ENCODE measurements around the gene TTLL11. TPM values are rescaled to one million over a fixed set of nuclear protein-coding genes. Genes with fewer than 3 reads are reported as not detected.

The TTLL11 gene
- total RNA-seq, 6 experiments from 2014 or later, result 3.2 to 5.2 (median 4.1) TPM

DNA sequence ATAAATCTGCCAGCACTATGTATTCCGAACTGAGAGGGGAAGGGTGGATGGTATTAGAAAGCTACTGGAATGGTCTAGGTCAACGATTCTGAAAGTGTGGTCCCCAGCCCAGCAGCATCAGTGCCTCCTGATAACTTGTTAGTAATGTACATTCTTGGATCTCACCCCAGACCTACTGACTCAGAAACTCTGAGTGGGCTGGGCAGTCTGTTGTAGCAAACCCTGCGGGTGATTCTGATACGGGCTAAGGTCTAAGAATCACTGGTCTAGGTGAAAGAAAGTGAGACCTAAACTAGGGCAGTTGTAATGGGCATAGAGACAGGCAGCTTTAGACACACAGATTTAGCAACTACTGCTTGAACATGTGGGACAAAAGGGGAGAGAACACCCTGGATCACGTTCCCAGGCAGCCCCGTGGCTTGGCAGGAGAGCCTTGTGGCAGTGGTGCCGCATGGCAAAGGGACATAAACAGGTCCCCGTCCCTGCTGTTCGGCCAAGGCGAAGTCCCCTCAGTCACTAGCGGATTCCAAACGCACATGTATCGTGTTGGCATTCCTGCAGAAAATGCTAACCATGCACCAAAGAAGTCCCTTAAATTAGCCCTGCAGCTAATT is 216.3 kb downstream of the TTLL11 start:
- Histone ChIP-seq H3K4me3 (no peak overlapping the region), H3K9me3 (no peaks in the 10 kb centered on the region), H3K27me3 (no peaks in the 10 kb centered on the region), H3K4me1 (no peaks in the 10 kb centered on the region), H3K27ac (no peak overlapping the region), H3K36me3 (no peaks in the 10 kb centered on the region)
- TF ChIP-seq POLR2A (IDR thresholded peaks at IDR 0.05), result no peak
- intact Hi-C loops (cut with DNase I), result no loop called here
- 63% methylated on average over 3 of the region's 13 CpGs for WGBS (ENCODE audit: insufficient coverage, low coverage, low lambda C conversion rate, missing lambda C conversion rate)
- DNase-seq (no peak), ATAC-seq (no peak)

DNA sequence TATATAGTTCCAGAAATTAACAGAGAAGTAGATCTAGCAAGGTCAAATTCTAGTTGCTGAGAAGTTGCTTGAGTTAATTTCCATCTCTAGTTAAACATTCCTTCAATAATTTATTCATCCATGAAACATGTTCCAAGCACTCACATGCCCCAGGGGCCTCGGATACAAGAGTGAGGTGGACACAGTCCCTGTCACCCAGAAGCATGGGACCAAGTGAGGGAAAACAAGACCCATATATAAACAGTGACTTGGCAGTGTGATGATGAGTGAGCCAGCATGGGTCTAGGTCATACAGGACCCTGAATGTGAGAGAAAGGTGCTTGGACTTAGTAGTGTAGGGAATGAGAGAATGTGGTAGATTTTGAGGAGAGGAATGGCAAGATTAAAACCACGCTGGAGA is 216.9 kb downstream of the TTLL11 start:
- Histone ChIP-seq H3K9me3 (no peaks in the 10 kb centered on the region), H3K36me3 (no peaks in the 10 kb centered on the region), H3K27ac (no peak overlapping the region), H3K27me3 (no peaks in the 10 kb centered on the region), H3K4me1 (no peaks in the 10 kb centered on the region), H3K4me3 (no peak overlapping the region)
- no peak for ATAC-seq
- intact Hi-C loops (cut with DNase I), result no loop called here
- no peak for TF ChIP-seq POLR2A (IDR thresholded peaks at IDR 0.05)
- TF ChIP-seq, protein P1, sequence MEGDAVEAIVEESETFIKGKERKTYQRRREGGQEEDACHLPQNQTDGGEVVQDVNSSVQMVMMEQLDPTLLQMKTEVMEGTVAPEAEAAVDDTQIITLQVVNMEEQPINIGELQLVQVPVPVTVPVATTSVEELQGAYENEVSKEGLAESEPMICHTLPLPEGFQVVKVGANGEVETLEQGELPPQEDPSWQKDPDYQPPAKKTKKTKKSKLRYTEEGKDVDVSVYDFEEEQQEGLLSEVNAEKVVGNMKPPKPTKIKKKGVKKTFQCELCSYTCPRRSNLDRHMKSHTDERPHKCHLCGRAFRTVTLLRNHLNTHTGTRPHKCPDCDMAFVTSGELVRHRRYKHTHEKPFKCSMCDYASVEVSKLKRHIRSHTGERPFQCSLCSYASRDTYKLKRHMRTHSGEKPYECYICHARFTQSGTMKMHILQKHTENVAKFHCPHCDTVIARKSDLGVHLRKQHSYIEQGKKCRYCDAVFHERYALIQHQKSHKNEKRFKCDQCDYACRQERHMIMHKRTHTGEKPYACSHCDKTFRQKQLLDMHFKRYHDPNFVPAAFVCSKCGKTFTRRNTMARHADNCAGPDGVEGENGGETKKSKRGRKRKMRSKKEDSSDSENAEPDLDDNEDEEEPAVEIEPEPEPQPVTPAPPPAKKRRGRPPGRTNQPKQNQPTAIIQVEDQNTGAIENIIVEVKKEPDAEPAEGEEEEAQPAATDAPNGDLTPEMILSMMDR (IDR thresholded peaks at IDR 0.05), result no peak
- DNase-seq, result no peak
- 100% methylated on average over 1 of the region's 2 CpGs for WGBS (ENCODE audit: insufficient coverage, low coverage, low lambda C conversion rate, missing lambda C conversion rate)

- 86% methylated on average over 6 of the region's 6 CpGs for whole genome bisulfite sequencing (ENCODE audit: insufficient coverage, low coverage, low lambda C conversion rate, missing lambda C conversion rate)
Observed at GRCh38 chr9:121874524-121874923, 218.6 kb downstream of the TTLL11 start.

GRCh38 chr9:121871431-121872025 is 221.6 kb downstream of the TTLL11 start:
- DNase-seq, result no peak
- Histone ChIP-seq H3K9me3 (no peaks in the 10 kb centered on the region), H3K27ac (no peak overlapping the region), H3K27me3 (no peaks in the 10 kb centered on the region), H3K36me3 (no peaks in the 10 kb centered on the region), H3K4me3 (no peak overlapping the region), H3K4me1 (no peaks in the 10 kb centered on the region)
- intact Hi-C loops (cut with DNase I), result no loop called here
- ATAC-seq, result no peak
- TF ChIP-seq, protein P1 (IDR thresholded peaks at IDR 0.05), result no peak
- no peak for TF ChIP-seq POLR2A (IDR thresholded peaks at IDR 0.05)
- 78% methylated on average over 7 of the region's 8 CpGs for WGBS (ENCODE audit: insufficient coverage, low coverage, low lambda C conversion rate, missing lambda C conversion rate)

More at GRCh38 chr9:121874524-121874923, 218.6 kb downstream of the TTLL11 start:
- ATAC-seq, result no peak
- H3K36me3 ChIP-seq, result no peaks in the 10 kb centered on the region
- no peaks in the 10 kb centered on the region for H3K4me1 ChIP-seq
- TF ChIP-seq POLR2A (IDR thresholded peaks at IDR 0.05), result no peak
- TF ChIP-seq, protein P1 (IDR thresholded peaks at IDR 0.05), result no peak
- intact Hi-C loops (cut with DNase I), result no loop called here
- H3K9me3 ChIP-seq, result no peaks in the 10 kb centered on the region
- H3K4me3 ChIP-seq, result no peak overlapping the region
- DNase-seq, result no peak
- no peak overlapping the region for H3K27ac ChIP-seq
- no peaks in the 10 kb centered on the region for H3K27me3 ChIP-seq

GRCh38 chr9:121870271-121870670 is 222.8 kb downstream of the TTLL11 start:
- intact Hi-C loops (cut with DNase I), result no loop called here

More at GRCh38 chr9:121870271-121870670, 222.8 kb downstream of the TTLL11 start:
- no peak for DNase-seq
- no peaks in the 10 kb centered on the region for H3K36me3 ChIP-seq
- no peak overlapping the region for H3K27ac ChIP-seq
- no peak for ATAC-seq
- H3K9me3 ChIP-seq, result no peaks in the 10 kb centered on the region
- TF ChIP-seq, protein P1 (IDR thresholded peaks at IDR 0.05), result no peak
- no peak for TF ChIP-seq POLR2A (IDR thresholded peaks at IDR 0.05)
- no peak overlapping the region for H3K4me3 ChIP-seq
- WGBS (ENCODE audit: insufficient coverage, low coverage, low lambda C conversion rate, missing lambda C conversion rate), result 100% methylated on average over 5 of the region's 10 CpGs
- H3K4me1 ChIP-seq, result no peaks in the 10 kb centered on the region
- no peaks in the 10 kb centered on the region for H3K27me3 ChIP-seq

All from right lobe of liver (tissue), 6 donors.